GM19328 (cell line): ENCODE results near the gene TRMT13.
A peak's percentile ranks its signal among the peaks of the same experiment; 100 is the strongest.

ENCODE experiments used
- ATAC-seq: cut with Tn5 transposase; IDR thresholded peaks from one replicate; pipeline ENCODE4 v1.9.1; 2021; ENCODE audit warnings: mild to moderate bottlenecking, moderate library complexity; ENCODE audit not compliant: unreplicated experiment

TRMT13 gene, protein sequence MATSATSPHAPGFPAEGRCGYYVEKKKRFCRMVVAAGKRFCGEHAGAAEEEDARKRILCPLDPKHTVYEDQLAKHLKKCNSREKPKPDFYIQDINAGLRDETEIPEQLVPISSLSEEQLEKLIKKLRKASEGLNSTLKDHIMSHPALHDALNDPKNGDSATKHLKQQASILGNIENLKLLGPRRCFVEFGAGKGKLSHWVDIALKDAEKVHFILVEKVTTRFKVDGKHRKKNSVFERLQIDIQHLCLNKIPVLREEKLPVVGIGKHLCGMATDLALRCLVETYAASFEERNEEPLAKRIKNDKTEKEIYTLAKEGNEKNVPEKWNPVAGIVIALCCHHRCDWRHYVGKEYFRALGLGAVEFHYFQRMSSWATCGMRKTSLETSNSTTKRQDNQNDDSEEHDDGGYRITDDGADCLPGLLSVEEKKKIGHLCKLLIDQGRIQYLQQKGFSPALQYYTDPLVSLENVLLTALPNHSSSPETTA

DNA sequence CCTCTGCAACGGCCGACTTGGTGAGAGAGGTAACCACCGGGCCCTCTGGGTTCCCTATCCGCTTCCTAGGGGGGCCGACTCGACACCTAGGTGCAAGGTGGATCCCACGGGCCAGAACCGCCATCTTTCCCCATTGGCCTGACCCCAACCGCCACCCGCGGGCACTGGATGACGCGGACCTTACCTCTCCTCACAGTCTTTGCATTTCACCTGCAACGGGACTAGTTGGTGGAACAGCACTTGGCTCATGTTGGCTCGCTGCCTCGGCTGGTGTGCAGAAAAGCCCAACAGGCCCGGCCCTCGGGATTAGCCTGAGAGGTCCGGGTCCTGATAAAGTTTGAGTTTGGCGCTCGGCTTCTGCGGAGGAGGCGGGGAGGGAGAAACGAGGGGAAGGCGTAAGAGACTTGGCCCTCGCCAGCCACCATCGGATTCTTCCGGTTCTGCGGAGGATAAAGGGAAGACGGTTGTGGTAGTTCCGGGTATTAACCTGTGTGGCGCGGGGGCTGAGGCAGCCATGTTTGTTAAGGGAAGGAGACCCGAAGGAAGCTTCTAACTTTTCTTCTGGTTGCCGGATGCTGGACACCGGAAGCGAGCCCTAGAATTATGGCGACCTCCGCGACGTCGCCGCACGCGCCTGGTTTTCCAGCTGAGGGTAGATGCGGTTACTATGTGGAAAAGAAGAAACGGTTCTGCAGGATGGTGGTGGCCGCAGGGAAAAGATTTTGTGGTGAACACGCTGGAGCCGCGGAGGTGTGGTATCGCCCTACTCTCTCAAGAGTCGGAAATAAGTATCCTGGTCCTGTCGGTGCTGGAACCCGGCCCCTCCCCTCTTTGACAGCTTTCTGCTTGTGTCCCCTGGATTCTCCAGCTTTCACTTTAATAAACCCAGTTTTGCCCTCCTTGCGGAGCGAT is at the start of gene TRMT13, which contains the start of gene SASS6:
Gene TRMT13, plus strand, starts transcription at position 598 of the 912 bp plus-strand sequence. Its CDS starts 6 bp downstream, at position 604.
Gene SASS6, minus strand, starts transcription at position 365 of the 912 bp plus-strand sequence. Its CDS starts 116 bp downstream, at position 249.
- peak; percentile 88 for ATAC-seq

DNA sequence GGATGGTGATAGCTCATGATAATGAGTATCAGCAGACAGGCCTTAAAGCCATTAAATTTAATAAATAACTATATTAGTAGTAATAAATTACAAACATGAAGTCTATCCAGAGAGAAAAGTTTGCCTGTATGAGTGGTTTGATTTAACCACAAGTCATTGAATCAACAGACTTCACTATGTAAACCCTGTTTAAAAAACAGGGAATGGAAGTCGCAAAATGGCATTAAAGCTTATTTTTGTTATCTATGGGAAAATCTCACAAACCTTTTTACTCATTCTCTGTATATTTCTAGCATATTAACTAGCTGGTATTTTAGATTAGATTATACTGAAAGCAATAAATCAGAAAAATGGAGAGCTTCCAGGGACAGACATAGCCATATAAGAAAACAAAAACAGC is 45.6 kb upstream of the TRMT13 start:
- ATAC-seq: no peak

DNA sequence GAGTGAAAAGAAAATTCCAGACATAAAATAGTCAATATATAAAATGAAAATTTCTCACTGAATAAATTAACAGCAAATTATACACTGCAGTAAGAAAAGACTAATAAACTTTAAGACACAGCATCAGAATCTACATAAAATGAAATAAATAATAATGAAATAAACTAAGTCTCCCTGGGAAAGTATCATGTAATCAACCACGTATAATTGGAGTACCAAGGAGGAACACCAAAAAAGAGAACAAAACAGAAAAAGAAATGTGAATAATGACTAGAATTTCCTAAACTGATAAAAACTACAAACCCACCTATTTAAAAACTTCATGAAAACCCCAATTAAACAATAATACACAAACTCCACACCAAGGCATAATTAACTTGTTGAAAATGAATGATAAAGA is 43.9 kb upstream of the TRMT13 start:
- no peak for ATAC-seq

GRCh38 chr1:100090471-100090870 is 42.5 kb upstream of the TRMT13 start:
- ATAC-seq: no peak

DNA sequence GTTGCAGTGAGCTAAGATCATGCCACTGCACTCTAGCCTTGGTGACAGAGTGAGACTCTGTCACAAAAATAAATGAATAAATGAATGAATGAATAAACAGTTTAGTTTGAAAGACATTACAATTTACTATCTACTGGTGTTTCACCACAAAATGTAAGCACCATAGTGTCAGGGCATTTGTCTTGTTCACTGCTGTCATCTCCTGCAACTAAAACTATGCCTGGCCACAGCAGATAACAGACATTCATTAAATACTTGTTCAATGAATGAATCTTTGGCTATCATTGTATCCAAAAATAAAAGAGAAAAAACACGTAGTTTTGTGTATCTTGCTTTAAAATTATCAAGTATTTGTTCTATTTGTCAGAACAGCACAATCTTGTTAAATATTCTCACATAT is 32.8 kb upstream of the TRMT13 start:
- ATAC-seq: no peak

DNA sequence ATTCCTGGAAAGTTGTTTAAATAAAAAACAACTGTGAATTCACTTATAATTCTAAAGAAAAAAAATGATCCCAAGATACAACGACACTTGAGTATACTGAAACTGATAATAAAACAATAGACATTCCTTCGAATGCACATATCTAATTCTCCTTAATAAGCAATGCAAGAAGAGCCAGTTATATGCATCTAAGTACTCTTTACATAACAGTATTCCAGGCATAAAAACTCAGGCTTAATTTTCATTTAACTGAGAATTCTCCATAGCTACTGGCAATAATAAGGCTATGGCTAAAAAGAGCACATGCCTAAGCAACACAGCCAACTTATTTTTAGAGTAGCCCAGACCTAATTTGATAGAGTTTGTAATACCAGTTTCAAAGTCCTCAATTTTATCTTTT is 31.4 kb upstream of the TRMT13 start:
- ATAC-seq: no peak

DNA sequence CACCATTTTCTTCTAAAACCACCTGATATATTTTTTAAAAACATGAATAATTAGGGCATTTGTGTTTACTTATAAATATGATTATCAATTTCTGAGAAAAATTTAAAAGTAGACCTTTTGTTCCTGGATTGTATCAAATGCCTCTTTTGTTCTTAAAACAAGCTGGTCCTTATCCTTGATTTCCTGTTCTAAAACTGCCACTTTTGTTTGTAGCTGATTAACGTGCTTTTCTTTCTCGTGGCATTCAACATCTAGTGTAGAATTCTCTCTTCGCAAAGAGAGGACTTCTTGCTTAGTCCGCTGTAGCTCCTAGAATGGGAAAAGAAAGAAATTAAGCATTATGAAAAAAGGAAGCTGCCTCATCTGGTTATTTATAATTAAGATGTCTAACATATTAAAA is 25.3 kb upstream of the TRMT13 start:
- ATAC-seq: no peak

DNA sequence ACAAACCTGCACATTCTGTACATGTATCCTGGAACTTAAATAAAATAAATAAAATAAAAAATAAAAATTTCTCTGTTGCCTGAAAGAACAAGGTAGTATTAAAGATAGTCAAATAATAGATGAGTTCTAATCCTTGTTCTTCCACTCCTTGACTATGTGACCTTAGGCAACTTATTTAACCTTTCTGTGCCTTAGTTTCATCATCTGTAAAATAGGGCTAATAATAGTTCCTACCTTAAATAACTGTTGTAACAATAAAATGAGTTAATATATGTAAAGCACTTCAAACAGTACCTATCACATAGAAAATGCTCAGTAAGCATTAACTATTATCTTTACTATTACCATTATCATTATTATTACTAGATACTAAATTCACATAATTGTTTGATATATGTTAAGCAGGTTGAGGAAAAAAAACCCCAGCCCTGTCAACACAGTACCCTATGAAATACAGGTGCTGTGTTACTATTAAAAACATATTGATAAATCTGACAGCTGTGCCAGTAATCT is 23.4 kb upstream of the TRMT13 start:
- ATAC-seq: no peak

DNA sequence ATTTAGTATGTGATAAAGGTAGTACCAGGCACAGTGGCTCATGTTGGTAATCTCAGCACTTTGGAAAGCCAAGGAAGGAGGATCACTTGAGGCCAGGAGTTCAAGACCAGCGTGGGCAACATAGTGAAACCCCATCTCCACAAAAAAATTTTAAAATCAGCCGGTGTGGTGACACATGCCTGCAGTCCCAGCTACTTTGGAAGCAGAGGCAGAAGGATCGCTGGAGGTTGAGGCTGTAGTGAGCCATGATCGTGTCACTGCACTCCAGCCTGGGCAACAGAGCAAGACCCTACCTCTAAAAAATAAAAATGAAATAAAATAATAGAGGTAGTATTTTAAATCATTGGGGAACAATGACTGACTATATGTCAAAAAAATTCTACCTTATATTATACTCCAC is 17.4 kb upstream of the TRMT13 start:
- no peak for ATAC-seq

- ATAC-seq: no peak
Observed at GRCh38 chr1:100122177-100122576, 10.8 kb upstream of the TRMT13 start.

DNA sequence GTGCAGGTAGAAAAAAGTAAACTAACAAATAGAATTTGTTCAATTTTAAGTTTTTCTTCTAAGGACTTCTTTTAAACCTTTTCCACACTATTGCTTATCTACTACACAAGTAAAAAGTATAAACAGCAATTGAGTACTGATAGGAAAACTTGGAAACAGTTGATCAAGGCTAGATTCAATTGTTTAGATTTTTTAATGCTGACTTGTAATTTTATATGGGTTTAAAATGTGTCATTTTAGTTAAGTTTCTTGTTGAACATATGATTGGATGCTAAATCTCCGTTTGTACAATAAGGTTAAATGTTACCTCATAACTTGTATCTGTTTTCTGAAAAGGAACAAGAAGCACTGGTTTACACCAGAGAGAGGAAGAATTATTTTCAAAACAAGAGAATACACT is 5.7 kb upstream of the TRMT13 start:
- ATAC-seq: no peak

DNA sequence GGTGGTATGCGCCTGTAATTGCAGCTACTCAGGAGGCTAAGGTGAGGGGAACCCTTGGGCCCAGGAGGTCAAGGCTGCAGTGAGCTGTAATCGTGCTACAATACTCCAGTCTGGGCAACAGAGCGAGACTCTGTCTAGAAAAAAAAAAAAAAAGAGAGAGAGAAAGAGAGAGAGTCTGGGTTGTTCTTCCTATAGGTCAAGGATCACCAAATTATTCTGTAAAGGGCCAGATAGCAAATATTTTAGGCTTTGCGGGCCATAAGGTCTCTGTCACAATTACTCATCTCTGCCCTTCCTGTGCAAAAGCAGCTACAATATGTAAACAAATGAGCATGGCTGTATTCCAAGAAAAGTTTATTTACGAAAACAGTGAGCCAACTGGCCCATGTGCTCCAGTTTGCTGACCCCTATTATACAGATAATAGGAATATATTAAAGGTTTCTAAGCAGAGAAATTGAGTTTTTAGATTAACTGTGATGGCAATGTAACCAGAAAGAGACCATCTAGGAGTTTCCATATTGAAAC is 2.3 kb upstream of the TRMT13 start:
- ATAC-seq: no peak

DNA sequence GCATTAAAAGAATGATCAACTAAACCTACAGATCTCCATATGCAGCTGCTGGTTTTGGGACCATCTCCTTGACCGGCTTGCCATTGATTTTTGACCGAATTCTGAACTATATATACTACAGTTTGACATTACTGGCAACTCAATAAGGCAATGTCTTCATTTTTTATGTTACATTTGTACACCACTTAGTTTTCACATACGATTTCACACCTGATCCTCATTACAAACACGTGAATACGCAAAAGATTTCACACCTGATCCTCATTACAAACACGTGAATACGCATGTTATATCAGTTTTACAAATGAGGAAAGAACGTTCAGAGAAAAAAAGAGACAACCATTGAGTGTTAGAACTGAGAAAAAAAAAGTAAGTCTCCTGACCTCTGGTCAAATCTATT is 1.3 kb upstream of the TRMT13 start:
- no peak for ATAC-seq

DNA sequence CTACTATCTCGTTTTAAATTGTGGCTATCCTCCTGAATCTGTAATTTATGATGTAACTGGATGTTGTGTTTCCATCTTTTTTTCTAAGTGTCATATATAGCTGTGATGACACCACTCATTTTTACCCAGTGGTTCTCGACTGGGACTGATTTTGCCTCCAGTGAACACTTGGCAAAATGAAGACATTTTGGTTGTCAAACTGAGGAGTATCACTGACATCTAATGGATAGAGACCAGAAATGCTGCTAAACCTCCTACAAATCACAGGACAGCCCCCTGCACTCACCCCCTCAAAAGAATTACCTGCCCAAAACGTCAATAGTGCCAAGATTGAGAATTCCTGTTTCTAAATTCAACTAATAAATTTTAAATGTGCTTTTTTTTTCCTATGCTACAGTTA is 1.9 kb downstream of the TRMT13 start:
- ATAC-seq: no peak

GRCh38 chr1:100137602-100138001 is 4.6 kb downstream of the TRMT13 start:
- no peak for ATAC-seq

GRCh38 chr1:100141192-100141591 is 8.2 kb downstream of the TRMT13 start:
- no peak for ATAC-seq

DNA sequence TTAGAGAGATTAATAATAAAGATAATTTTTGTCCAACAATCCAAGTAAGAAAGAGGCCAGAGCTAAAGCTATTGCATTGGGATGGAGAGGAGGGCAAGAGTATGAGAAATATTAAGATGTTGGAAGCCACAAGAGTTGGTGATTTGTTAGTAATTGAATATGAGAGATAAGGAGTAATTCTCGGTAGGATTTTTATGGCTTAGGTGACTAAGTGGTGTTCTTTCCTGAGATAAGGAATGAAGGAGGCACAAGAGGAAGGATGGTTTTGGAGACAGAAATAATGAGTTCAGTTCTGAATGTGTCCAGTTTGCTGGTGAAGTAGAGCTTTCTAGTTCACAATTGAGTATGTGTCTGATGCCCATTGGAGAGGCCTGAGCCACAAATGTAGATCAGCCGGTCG is 9.4 kb downstream of the TRMT13 start:
- ATAC-seq: no peak

GRCh38 chr1:100145116-100145515 is 12.2 kb downstream of the TRMT13 start:
- ATAC-seq: no peak

DNA sequence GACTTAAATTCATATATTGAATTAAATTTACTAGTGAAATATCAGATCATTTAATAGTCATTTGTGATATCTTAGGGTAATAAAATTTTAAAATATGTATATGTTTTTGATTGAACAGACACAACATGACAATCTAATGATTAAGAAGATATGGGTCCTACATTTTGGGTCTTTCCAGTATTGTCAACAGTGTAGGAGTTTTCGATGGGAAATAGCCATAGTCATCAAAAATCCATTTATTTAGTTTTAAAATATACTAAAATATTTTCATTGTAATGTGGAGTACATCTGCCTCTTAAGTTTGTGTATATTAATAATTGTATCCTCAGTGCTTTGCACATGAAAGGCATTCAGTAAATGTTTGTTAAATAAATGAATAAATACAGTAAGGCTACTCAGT is 14.0 kb downstream of the TRMT13 start:
- ATAC-seq: no peak

- no peak for ATAC-seq
Observed at GRCh38 chr1:100147875-100148274, 14.9 kb downstream of the TRMT13 start.

- no peak for ATAC-seq
Observed at GRCh38 chr1:100151679-100152078, 18.7 kb downstream of the TRMT13 start.
